GF-D8 (cell line): Measurements from ENCODE around the gene MBTPS2.

Experiments used
- DNase-seq: peaks from one replicate; lab custom pipeline; 2025; lab: John Stamatoyannopoulos, UW

Gene MBTPS2

GRCh38 chrX:21934414-21934813, 95.0 kb downstream of the MBTPS2 start:
- no peak for DNase-seq
